Measurements from ENCODE around the gene IL18BP. TPM values are rescaled to one million over a fixed set of nuclear protein-coding genes. Genes with fewer than 3 reads are reported as not detected.

IL18BP gene
- total RNA-seq, 1 experiment from 2014 or later = 18.2 TPM

DNA sequence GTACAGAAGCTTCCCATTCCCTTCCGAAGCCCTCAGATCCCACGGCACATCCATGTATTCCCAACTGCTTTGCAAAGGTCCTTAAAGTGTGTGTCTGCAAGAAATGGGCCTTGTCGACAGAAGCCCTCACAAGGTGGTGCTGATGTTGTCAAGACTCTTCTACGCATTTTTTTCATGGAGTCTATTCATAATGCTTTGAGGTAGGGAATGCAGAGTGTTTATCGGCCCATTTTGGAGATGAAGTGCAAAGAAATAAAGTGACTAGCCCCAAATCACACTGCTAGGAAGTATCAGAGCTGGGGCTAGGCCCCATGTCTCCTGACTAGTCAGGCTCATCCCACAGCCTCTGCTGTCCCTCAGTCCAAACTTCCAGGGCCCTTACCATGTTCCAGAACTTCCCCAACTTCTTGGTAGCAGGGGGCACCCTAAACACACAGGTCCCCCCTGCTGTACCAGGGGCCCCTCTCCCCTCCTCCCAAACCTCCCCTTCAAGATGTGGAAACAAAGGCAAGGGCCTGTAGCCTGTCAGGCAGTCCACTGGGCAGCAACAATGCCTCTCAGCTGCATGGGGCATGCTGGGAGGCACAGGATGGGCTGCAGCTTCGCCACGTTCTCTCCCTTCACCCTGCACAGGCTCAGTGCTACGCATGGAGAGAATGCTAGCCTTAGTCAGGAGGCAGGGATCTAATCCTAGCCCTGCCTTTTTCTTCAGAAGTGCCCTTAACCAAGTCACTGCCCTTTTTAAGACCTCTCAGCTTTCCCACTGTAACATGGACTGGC, 7.8 kb downstream of the IL18BP start:
- CTCF ChIA-PET = no interaction called here
- DNase-seq (ENCODE audit: low read depth, low spot score) (no peak), ATAC-seq (0 out of 2 replicates have a peak, but pooled peaks have one; percentile 0)
- Histone ChIP-seq H3K27me3 (ENCODE audit: control insufficient read depth, insufficient read depth, low read length) (no peaks in the 10 kb centered on the region), H3K4me3 (ENCODE audit: low read depth in 2 of 2, low read length in 2 of 2) (no peak overlapping the region), H3K27ac (ENCODE audit: low read length) (no peak overlapping the region), H3K36me3 (ENCODE audit: control insufficient read depth, insufficient read depth, low read length) (peaks cover 15% of the 10 kb centered on the region), H3K4me1 (ENCODE audit: control insufficient read depth, insufficient read depth, low read length) (0 out of 2 replicates have a peak, but pooled peaks cover 5% of the 10 kb centered on the region), H3K9me3 (ENCODE audit: control insufficient read depth, insufficient read depth, low read depth, low read length) (no peaks in the 10 kb centered on the region)
- in situ Hi-C loops (cut with HindIII; ENCODE audit: low pct_unique_long_range_greater_than_20kb, low sequenced_read_pairs) = no loop called here
- no TSS peak for BruUV-seq (replicated peaks)
- no peak for TF ChIP-seq SIN3A (IDR thresholded peaks at IDR 0.05; ENCODE audit: borderline replicate concordance, insufficient read depth, low read depth, low read length)
- peak; percentile 34 for TF ChIP-seq POLR2AphosphoS5 (IDR thresholded peaks at IDR 0.05; ENCODE audit: low read depth, low read length)
- POLR2A ChIA-PET = no interaction called here
- intact Hi-C loops (cut with micrococcal nuclease; ENCODE audit: unreplicated experiment) = no loop called here

DNA sequence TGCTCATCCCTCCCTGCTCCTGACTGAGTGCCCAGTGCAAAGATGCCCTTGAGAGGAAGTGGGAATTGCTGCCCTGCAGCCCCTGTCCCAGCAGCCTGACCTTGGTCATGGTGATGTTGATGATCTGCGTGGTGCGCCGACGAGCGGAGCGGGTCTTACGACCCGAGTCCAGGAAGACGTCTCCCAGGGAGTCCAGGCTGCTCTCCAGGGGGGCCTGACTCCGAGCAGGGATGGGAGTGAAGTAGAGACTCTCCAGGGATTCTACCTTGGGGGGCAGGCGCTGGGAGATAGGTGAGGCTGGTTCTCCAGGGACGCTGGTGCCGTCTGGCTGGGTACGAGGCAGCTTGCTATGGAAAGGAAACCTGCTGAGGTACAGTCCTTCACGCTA, 8.4 kb downstream of the IL18BP start:
- intact Hi-C loops (cut with micrococcal nuclease; ENCODE audit: unreplicated experiment) = no loop called here
- CTCF ChIA-PET = no interaction called here
- peaks cover 15% of the 10 kb centered on the region for H3K36me3 ChIP-seq (ENCODE audit: control insufficient read depth, insufficient read depth, low read length)

More for the DNA sequence above, 8.4 kb downstream of the IL18BP start:
- Histone ChIP-seq H3K4me3 (ENCODE audit: low read depth in 2 of 2, low read length in 2 of 2) (no peak overlapping the region), H3K9me3 (ENCODE audit: control insufficient read depth, insufficient read depth, low read depth, low read length) (no peaks in the 10 kb centered on the region), H3K27me3 (ENCODE audit: control insufficient read depth, insufficient read depth, low read length) (no peaks in the 10 kb centered on the region), H3K4me1 (ENCODE audit: control insufficient read depth, insufficient read depth, low read length) (0 out of 2 replicates have a peak, but pooled peaks cover 5% of the 10 kb centered on the region), H3K27ac (ENCODE audit: low read length) (no peak overlapping the region)
- TF ChIP-seq POLR2AphosphoS5 (IDR thresholded peaks at IDR 0.05; ENCODE audit: low read depth, low read length) (no peak), TCF7L2 (IDR thresholded peaks at IDR 0.05; ENCODE audit: low read depth, low read length) (no peak), SIN3A (IDR thresholded peaks at IDR 0.05; ENCODE audit: borderline replicate concordance, insufficient read depth, low read depth, low read length) (no peak)
- TF ChIP-seq, protein P1, sequence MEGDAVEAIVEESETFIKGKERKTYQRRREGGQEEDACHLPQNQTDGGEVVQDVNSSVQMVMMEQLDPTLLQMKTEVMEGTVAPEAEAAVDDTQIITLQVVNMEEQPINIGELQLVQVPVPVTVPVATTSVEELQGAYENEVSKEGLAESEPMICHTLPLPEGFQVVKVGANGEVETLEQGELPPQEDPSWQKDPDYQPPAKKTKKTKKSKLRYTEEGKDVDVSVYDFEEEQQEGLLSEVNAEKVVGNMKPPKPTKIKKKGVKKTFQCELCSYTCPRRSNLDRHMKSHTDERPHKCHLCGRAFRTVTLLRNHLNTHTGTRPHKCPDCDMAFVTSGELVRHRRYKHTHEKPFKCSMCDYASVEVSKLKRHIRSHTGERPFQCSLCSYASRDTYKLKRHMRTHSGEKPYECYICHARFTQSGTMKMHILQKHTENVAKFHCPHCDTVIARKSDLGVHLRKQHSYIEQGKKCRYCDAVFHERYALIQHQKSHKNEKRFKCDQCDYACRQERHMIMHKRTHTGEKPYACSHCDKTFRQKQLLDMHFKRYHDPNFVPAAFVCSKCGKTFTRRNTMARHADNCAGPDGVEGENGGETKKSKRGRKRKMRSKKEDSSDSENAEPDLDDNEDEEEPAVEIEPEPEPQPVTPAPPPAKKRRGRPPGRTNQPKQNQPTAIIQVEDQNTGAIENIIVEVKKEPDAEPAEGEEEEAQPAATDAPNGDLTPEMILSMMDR (IDR thresholded peaks at IDR 0.05) = no peak
- TF ChIP-seq, protein P2, sequence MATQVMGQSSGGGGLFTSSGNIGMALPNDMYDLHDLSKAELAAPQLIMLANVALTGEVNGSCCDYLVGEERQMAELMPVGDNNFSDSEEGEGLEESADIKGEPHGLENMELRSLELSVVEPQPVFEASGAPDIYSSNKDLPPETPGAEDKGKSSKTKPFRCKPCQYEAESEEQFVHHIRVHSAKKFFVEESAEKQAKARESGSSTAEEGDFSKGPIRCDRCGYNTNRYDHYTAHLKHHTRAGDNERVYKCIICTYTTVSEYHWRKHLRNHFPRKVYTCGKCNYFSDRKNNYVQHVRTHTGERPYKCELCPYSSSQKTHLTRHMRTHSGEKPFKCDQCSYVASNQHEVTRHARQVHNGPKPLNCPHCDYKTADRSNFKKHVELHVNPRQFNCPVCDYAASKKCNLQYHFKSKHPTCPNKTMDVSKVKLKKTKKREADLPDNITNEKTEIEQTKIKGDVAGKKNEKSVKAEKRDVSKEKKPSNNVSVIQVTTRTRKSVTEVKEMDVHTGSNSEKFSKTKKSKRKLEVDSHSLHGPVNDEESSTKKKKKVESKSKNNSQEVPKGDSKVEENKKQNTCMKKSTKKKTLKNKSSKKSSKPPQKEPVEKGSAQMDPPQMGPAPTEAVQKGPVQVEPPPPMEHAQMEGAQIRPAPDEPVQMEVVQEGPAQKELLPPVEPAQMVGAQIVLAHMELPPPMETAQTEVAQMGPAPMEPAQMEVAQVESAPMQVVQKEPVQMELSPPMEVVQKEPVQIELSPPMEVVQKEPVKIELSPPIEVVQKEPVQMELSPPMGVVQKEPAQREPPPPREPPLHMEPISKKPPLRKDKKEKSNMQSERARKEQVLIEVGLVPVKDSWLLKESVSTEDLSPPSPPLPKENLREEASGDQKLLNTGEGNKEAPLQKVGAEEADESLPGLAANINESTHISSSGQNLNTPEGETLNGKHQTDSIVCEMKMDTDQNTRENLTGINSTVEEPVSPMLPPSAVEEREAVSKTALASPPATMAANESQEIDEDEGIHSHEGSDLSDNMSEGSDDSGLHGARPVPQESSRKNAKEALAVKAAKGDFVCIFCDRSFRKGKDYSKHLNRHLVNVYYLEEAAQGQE (IDR thresholded peaks at IDR 0.05; ENCODE audit: insufficient read depth in 1 of 2, low read depth in 2 of 2, low read length in 1 of 2) = no peak
- DNase-seq (ENCODE audit: low read depth, low spot score) = no peak
- BruUV-seq (replicated peaks) = no TSS peak
- in situ Hi-C loops (cut with HindIII; ENCODE audit: low pct_unique_long_range_greater_than_20kb, low sequenced_read_pairs) = no loop called here
- POLR2A ChIA-PET = no interaction called here
- no peak for ATAC-seq
